ENCODE data around the gene APOBEC3B. TPM values are rescaled to one million over a fixed set of nuclear protein-coding genes. Genes with fewer than 3 reads are reported as not detected.

The APOBEC3B gene
- total and polyA plus RNA-seq, 2 of the 8 experiments (the other 6 are each of a cell fraction or from before 2014, with no cell fraction given): 14.2 to 74.9 TPM

- 0 out of 2 replicates have a peak overlapping the region, but pooled peaks have one; percentile 60 for H2BK12ac ChIP-seq (ENCODE audit: low read depth, low read length)
- H3K56ac ChIP-seq (replicated peaks; ENCODE audit: insufficient read length, low read depth, low read length): no peak overlapping the region
- no peaks in the 10 kb centered on the region for H3K27me3 ChIP-seq (replicated peaks in 1 of 4; ENCODE audit: control insufficient read depth in 3 of 4, extremely low read depth in 1 of 4, insufficient read depth in 3 of 4, low read length in 3 of 4)
- H3K4me1 ChIP-seq (replicated peaks in 1 of 4; ENCODE audit: control insufficient read depth in 3 of 4, insufficient read depth in 4 of 4, low read length in 3 of 4): peaks cover 0 to 9% (median 0%) of the 10 kb centered on the region in 4 experiments; a peak in 3 of 7 replicates
- H3K23ac ChIP-seq (ENCODE audit: insufficient read length): no peak overlapping the region
- peaks cover 0 to 5% (median 0%) of the 10 kb centered on the region in 4 experiments; a peak in 2 of 8 replicates for H3K36me3 ChIP-seq (ENCODE audit: control insufficient read depth in 2 of 4, insufficient read depth in 4 of 4, low read length in 3 of 4)
- no peak overlapping the region for H2BK5ac ChIP-seq (ENCODE audit: low read depth, low read length)
- ChIA-PET CTCF (ENCODE audit: partially characterized antibody) (interaction anchor here (0.9 to 1.7 kb wide), 3 partner anchors 16 to 60 kb away, joined by 3 to 4 read pairs (median 4); no protein-coding TSS in a partner anchor), POLR2A (ENCODE audit: partially characterized antibody) (no interaction called here)
- H2AFZ ChIP-seq (ENCODE audit: low read length): no peak overlapping the region
- H3K4ac ChIP-seq (replicated peaks; ENCODE audit: insufficient read length, low read depth, low read length): no peak overlapping the region
- H4K8ac ChIP-seq (ENCODE audit: extremely low read depth, insufficient read depth, low read length): peak overlapping the region; percentile 63; the same call in 1 of the 2 replicates
- H2BK120ac ChIP-seq (replicated peaks; ENCODE audit: low read depth, low read length): no peak overlapping the region
- H3K79me1 ChIP-seq (ENCODE audit: low read depth, low read length): no peaks in the 10 kb centered on the region
- no peaks in the 10 kb centered on the region for H3K79me2 ChIP-seq (ENCODE audit: control insufficient read depth in 1 of 2, insufficient read depth in 2 of 2, low read length in 2 of 2)
- no peak overlapping the region for H4K91ac ChIP-seq (replicated peaks; ENCODE audit: insufficient read length, low read length)
- no peak overlapping the region for H2BK15ac ChIP-seq (ENCODE audit: low read length)
- H3K4me2 ChIP-seq (ENCODE audit: insufficient read depth in 1 of 2, low read depth in 2 of 2, low read length in 2 of 2): no peak overlapping the region
- H3K14ac ChIP-seq (ENCODE audit: insufficient read length): no peak overlapping the region
- no peak overlapping the region for H3K27ac ChIP-seq (ENCODE audit: low read depth, low read length)
- H4K5ac ChIP-seq (ENCODE audit: insufficient read length, low read depth, low read length): no peak overlapping the region
- H3K9me3 ChIP-seq (ENCODE audit: insufficient read depth in 2 of 2, low read depth in 1 of 2, low read length in 1 of 2): peaks cover 7 to 14% of the 10 kb centered on the region in 2 experiments
- no peak for FAIRE-seq
- no peaks in the 10 kb centered on the region for H3K23me2 ChIP-seq (ENCODE audit: low read depth, low read length)
- no peak overlapping the region for H2AK5ac ChIP-seq (ENCODE audit: low read depth, low read length)
- no peak overlapping the region for H3K4me3 ChIP-seq (ENCODE audit: extremely low read depth in 1 of 4, insufficient read depth in 2 of 4, low read depth in 3 of 4, low read length in 4 of 4)
- 75% methylated on average over 7 of the region's 8 CpGs; no CpG with 5 or more reads in 1 of the 2 experiments for WGBS, 2 experiments (ENCODE audit: extremely low coverage in 1 of 2, insufficient coverage in 1 of 2, insufficient read length in 1 of 2, insufficient replicate concordance in 2 of 2, low coverage in 1 of 2, low lambda C conversion rate in 2 of 2, missing lambda C conversion rate in 1 of 2)
- no peak for DNase-seq (ENCODE audit: low read depth in 1 of 2, low spot score in 2 of 2)
- no peaks in the 10 kb centered on the region for H4K20me1 ChIP-seq (replicated peaks in 1 of 2; ENCODE audit: control insufficient read depth in 1 of 2, insufficient read depth in 2 of 2, low read length in 2 of 2)
- H2BK20ac ChIP-seq (ENCODE audit: low read length): no peak overlapping the region
- H3K18ac ChIP-seq (ENCODE audit: extremely low read depth, low read length): no peak overlapping the region; the same call in 1 of the 2 replicates
- no peak overlapping the region for H3K9ac ChIP-seq (replicated peaks in 1 of 4; ENCODE audit: extremely low read depth in 1 of 4, low read depth in 3 of 4, low read length in 3 of 4)
- no peak for TF ChIP-seq BRCA1 (IDR thresholded peaks at IDR 0.05; ENCODE audit: low read depth, low read length)
- TF ChIP-seq, protein P1, sequence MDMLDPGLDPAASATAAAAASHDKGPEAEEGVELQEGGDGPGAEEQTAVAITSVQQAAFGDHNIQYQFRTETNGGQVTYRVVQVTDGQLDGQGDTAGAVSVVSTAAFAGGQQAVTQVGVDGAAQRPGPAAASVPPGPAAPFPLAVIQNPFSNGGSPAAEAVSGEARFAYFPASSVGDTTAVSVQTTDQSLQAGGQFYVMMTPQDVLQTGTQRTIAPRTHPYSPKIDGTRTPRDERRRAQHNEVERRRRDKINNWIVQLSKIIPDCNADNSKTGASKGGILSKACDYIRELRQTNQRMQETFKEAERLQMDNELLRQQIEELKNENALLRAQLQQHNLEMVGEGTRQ (IDR thresholded peaks at IDR 0.05; ENCODE audit: low read length): no peak
- no peak for TF ChIP-seq YY1 (IDR thresholded peaks at IDR 0.05; ENCODE audit: low read depth, low read length)
- TF ChIP-seq NRF1 (IDR thresholded peaks at IDR 0.05; ENCODE audit: low read depth, low read length): no peak
- no peak for TF ChIP-seq TBP (IDR thresholded peaks at IDR 0.05; ENCODE audit: low read depth, low read length)
- TF ChIP-seq, protein P2, sequence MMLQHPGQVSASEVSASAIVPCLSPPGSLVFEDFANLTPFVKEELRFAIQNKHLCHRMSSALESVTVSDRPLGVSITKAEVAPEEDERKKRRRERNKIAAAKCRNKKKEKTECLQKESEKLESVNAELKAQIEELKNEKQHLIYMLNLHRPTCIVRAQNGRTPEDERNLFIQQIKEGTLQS (IDR thresholded peaks at IDR 0.05; ENCODE audit: insufficient read depth, low read depth, low read length): no peak
- no peak for TF ChIP-seq RAD21 (IDR thresholded peaks at IDR 0.05 in 1 of 2, conservative IDR thresholded peaks at IDR 0.05 in 1 of 2; ENCODE audit: low read depth in 2 of 2, low read length in 2 of 2)
- TF ChIP-seq KDM4A (IDR thresholded peaks at IDR 0.05; ENCODE audit: low read depth, low read length, severe bottlenecking): no peak
- TF ChIP-seq FOSL1 (IDR thresholded peaks at IDR 0.05; ENCODE audit: insufficient read depth, low read depth, low read length): no peak
- no peak for TF ChIP-seq RBBP5 (IDR thresholded peaks at IDR 0.05; ENCODE audit: borderline replicate concordance, low read depth, low read length)
Observed at GRCh38 chr22:38987171-38987895, 5.2 kb downstream of the APOBEC3B start.
